ENCODE data around the gene ZFR. TPM values are rescaled to one million over a fixed set of nuclear protein-coding genes. Genes with fewer than 3 reads are reported as not detected.

Gene ZFR
- total and polyA plus RNA-seq, 10 donors, result 25.1 to 74.5 (median 51.8) TPM

DNA sequence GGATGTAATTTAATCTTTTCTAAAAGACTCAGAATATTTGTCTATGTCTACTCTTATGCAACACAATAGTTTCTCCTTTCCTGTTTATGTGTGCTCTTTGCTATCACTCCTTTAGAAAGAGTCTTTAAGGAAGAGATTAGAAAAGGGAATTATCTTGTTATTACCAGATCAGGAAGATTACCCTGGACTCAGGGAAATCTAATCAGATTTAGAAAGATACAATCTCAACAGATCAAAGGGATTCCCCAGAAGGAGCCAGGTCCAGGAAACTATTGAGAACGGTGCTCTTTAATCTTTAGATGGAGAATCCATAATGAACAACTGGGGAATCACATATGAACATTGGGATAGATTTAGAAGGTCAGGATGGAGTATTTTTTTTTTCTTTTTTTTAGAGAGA lies 32.4 kb upstream of the ZFR start:
- Histone ChIP-seq H3K4me3 (no peak overlapping the region), H3K27ac (no peak overlapping the region), H3K27me3 (replicated peaks in 1 of 7) (no peaks in the 10 kb centered on the region), H3K9me3 (no peaks in the 10 kb centered on the region), H3K4me1 (no peaks in the 10 kb centered on the region), H3K36me3 (no peaks in the 10 kb centered on the region)
- DNase-seq, result no peak
- TF ChIP-seq POLR2AphosphoS5 (IDR thresholded peaks at IDR 0.05), result no peak
- TF ChIP-seq POLR2A (IDR thresholded peaks at IDR 0.05), result no peak
- intact Hi-C loops (cut with DNase I; ENCODE audit: low total_unique reads), result no loop called here
- WGBS, 5 donors, result 58 to 79% (median 77%) methylated on average over 1 of the region's 1 CpG

DNA sequence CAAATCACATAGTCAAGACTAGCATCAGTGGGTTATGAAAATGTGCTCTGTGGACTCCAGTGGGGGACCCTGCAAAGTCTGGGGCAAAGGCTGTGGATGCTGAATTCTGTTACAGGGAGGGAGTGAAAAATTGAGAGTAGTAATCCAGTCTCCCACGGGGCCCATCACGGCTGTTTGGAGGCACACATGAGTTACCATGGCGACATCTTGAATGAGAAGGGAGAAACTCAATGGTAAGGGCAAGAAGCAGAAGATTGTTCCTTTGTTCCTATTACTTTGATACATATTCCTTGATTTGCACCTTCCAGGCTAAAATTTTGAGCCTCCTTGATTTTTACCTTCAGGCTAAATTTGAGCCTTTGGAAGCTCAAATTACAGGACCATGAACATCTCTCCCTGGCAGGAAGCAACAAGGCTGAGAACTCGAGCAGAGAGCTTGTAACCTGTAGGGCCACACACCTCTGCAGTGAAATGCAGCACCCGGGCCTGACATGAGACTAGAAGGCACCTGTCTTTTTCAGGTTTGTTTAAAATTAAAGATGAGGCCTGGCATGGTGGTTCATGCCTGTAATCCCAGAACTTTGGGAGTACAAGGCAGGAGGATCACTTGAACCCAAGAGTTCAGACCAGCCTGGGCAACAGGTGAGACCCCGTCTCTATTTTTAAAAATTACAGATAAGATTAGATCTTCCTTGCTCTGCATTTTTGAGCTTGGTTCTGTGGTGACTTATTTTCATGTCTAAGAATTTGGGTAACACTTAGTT lies 31.0 kb upstream of the ZFR start:
- no peaks in the 10 kb centered on the region for H3K36me3 ChIP-seq
- H3K9me3 ChIP-seq, result no peaks in the 10 kb centered on the region
- intact Hi-C loops (cut with DNase I; ENCODE audit: low total_unique reads), result no loop called here
- no peak for DNase-seq
- H3K4me1 ChIP-seq, result no peaks in the 10 kb centered on the region
- H3K4me3 ChIP-seq, result no peak overlapping the region
- WGBS, 5 donors, result 79 to 82% (median 80%) methylated on average over 6 of the region's 6 CpGs
- no peak for TF ChIP-seq POLR2AphosphoS5 (IDR thresholded peaks at IDR 0.05)
- no peaks in the 10 kb centered on the region for H3K27me3 ChIP-seq (replicated peaks in 1 of 7)
- no peak overlapping the region for H3K27ac ChIP-seq

DNA sequence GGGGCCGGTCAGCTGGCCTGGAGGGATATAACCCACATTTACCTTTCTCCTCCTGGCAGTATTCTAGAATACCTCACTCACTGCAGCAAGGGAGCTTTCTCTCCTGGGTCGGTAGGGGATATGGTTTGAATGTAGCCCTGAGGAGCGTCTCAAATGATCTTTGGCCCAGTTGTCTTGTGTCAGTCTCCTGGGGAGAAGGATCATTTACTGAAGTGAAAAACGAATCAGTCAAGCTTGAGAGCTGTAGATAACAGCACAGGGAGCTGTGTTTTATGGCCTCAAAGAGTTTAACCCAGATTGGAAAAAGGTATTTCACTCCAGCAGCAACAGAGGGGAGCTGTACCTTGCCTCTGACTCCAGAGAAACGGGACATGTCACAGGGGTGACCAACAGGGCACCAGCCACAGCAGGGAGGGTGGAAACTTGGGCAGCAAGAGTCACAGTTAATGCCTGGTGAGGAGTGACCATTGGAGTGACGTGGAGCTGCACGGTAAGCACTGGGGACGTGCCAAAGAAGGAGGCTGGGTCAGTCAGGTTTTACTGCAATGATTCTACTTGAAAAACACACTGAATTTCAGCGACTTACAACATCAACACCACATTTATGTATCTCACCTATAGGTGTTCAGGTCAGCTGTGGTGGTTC lies 29.8 kb upstream of the ZFR start:
- DNase-seq, result no peak
- no peaks in the 10 kb centered on the region for H3K27me3 ChIP-seq (replicated peaks in 1 of 7)
- H3K9me3 ChIP-seq, result no peaks in the 10 kb centered on the region
- H3K36me3 ChIP-seq, result no peaks in the 10 kb centered on the region
- WGBS, 5 donors, result 72 to 82% (median 79%) methylated on average over 9 of the region's 9 CpGs
- intact Hi-C loops (cut with DNase I; ENCODE audit: low total_unique reads), result no loop called here
- no peak overlapping the region for H3K27ac ChIP-seq
- no peak for TF ChIP-seq POLR2A (IDR thresholded peaks at IDR 0.05)
- TF ChIP-seq, protein P1, sequence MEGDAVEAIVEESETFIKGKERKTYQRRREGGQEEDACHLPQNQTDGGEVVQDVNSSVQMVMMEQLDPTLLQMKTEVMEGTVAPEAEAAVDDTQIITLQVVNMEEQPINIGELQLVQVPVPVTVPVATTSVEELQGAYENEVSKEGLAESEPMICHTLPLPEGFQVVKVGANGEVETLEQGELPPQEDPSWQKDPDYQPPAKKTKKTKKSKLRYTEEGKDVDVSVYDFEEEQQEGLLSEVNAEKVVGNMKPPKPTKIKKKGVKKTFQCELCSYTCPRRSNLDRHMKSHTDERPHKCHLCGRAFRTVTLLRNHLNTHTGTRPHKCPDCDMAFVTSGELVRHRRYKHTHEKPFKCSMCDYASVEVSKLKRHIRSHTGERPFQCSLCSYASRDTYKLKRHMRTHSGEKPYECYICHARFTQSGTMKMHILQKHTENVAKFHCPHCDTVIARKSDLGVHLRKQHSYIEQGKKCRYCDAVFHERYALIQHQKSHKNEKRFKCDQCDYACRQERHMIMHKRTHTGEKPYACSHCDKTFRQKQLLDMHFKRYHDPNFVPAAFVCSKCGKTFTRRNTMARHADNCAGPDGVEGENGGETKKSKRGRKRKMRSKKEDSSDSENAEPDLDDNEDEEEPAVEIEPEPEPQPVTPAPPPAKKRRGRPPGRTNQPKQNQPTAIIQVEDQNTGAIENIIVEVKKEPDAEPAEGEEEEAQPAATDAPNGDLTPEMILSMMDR (IDR thresholded peaks at IDR 0.05 in 8 of 11, conservative IDR thresholded peaks at IDR 0.05 in 3 of 11), result no peak
- no peak overlapping the region for H3K4me3 ChIP-seq
- no peaks in the 10 kb centered on the region for H3K4me1 ChIP-seq

DNA sequence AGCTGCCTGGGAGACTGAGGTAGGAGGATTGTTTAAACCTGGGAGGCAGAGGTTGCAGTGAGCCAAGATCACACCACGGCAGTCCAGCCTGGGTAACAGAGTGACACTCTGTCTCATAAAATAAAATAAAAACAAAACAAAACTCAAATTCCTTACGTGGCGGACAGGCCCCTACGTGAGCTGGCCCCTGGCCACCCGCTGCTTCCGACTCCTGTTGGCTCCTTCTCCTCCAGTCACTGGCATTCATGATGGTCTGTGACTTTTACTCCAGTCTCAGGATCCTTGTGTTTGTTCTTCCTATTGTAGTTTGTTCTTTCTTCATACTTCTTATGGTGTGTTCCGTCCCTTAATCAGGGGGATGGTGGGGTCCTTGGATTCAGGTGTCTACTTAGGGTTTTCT lies 28.5 kb upstream of the ZFR start:
- Histone ChIP-seq H3K36me3 (no peaks in the 10 kb centered on the region), H3K4me3 (no peak overlapping the region), H3K27me3 (replicated peaks in 1 of 7) (no peaks in the 10 kb centered on the region), H3K9me3 (no peaks in the 10 kb centered on the region), H3K27ac (no peak overlapping the region), H3K4me1 (no peaks in the 10 kb centered on the region)
- no peak for DNase-seq
- TF ChIP-seq, protein P1 (IDR thresholded peaks at IDR 0.05 in 8 of 11, conservative IDR thresholded peaks at IDR 0.05 in 3 of 11), result no peak
- TF ChIP-seq POLR2AphosphoS5 (IDR thresholded peaks at IDR 0.05), result no peak
- TF ChIP-seq POLR2A (IDR thresholded peaks at IDR 0.05), result no peak
- intact Hi-C loops (cut with DNase I; ENCODE audit: low total_unique reads), result no loop called here
- 84 to 97% (median 90%) methylated on average over 7 of the region's 7 CpGs for WGBS, 5 donors

DNA sequence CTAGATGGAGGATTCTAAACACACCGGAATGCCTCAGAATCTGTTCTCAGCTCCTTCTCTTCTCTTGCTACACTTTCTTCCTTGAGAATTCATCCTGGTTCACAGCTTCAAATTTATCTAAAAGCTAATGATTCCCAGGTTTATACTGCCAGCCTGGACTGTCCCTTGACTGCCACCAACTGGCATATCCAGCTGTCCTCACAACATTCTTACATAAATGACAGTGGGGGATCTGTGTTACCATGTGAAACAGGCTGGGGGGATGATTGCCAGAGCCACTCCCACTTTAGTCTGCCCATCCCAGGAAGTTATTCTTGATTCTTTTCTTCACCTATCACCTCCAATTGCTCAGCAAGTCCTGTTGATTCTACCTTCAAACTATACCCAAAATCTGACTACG lies 27.2 kb upstream of the ZFR start:
- TF ChIP-seq POLR2A (IDR thresholded peaks at IDR 0.05) (no peak), POLR2AphosphoS5 (IDR thresholded peaks at IDR 0.05) (no peak)
- TF ChIP-seq, protein P1 (IDR thresholded peaks at IDR 0.05 in 8 of 11, conservative IDR thresholded peaks at IDR 0.05 in 3 of 11), result no peak
- 89 to 100% (median 94%) methylated on average over 2 of the region's 2 CpGs for WGBS, 5 donors
- Histone ChIP-seq H3K27ac (no peak overlapping the region), H3K9me3 (no peaks in the 10 kb centered on the region), H3K4me1 (no peaks in the 10 kb centered on the region), H3K36me3 (no peaks in the 10 kb centered on the region), H3K27me3 (replicated peaks in 1 of 7) (no peaks in the 10 kb centered on the region), H3K4me3 (no peak overlapping the region)
- intact Hi-C loops (cut with DNase I; ENCODE audit: low total_unique reads), result no loop called here
- DNase-seq, result no peak

Data from spleen (tissue), 11 donors.